Activated CD4-positive, alpha-beta T cell treated with anti-CD3 and anti-CD28 coated beads for 36 hours (primary cell): ENCODE data around the gene GAMT. TPM values are rescaled to one million over a fixed set of nuclear protein-coding genes. Genes with fewer than 3 reads are reported as not detected.
A peak's percentile ranks its signal among the peaks of the same experiment; 100 is the strongest.
"Not testable (repeated sequence)": the region's sequence is repeated elsewhere in the genome, so short reads cannot be mapped to it uniquely, and the experiment has no call there.

Experiments
- ATAC-seq: fragments of 200-7000 bp; cut with Tn5 transposase; one replicate; pipeline ENCODE4 v1.10.0; 2021; ENCODE audit warnings: mild to moderate bottlenecking, moderate library complexity
- CTCF ChIA-PET: fragments of 350-600 bp; sonication (Branson Sonifier 250); formaldehyde crosslinking; loops from one replicate; lab custom pipeline; 2021; ENCODE audit warnings: antibody characterized with exemption; lab: Charles Lee
- POLR2A ChIA-PET: fragments of 350-600 bp; sonication (Branson Sonifier 250); formaldehyde crosslinking; loops from one replicate; lab custom pipeline; 2021; ENCODE audit warnings: antibody characterized with exemption, inconsistent platforms; lab: Charles Lee
- DNase-seq: peaks from one replicate; pipeline ENCODE4 v3.0.0-alpha.2; 2020
- H3K27ac Mint-ChIP-seq: one replicate; pipeline ENCODE4 v1.8.0; 2021; ENCODE audit warnings: mixed read lengths
- H3K27me3 Mint-ChIP-seq: one replicate; pipeline ENCODE4 v1.8.0; 2021; ENCODE audit warnings: mixed read lengths
- H3K36me3 Mint-ChIP-seq: one replicate; pipeline ENCODE4 v1.8.0; 2021; ENCODE audit warnings: low read depth, mixed read lengths
- H3K4me1 Mint-ChIP-seq: one replicate; pipeline ENCODE4 v1.8.0; 2021; ENCODE audit warnings: mixed read lengths
- H3K4me3 Mint-ChIP-seq: one replicate; pipeline ENCODE4 v1.8.0; 2021; ENCODE audit warnings: mild to moderate bottlenecking, moderate library complexity, mixed read lengths
- H3K9me3 Mint-ChIP-seq: one replicate; pipeline ENCODE4 v1.8.0; 2021; ENCODE audit warnings: low read depth, mixed read lengths
- intact Hi-C, 2 experiments: fragments of 100-400 bp; cut with DNase I in 1 of 2; cut with micrococcal nuclease in 1 of 2; formaldehyde crosslinking; loops; one replicate each; pipeline versions ENCODE4 v1.14.2 to v1.15.1; 2022 to 2024; cut with DNase I, micrococcal nuclease
- total RNA-seq, 2 experiments: library from RNA; stranded (reverse); gene quantifications; one replicate each; pipeline ENCODE4 v1.2.3, GENCODE V29; 2021

The GAMT gene
- total RNA-seq, 2 experiments from 2014 or later: 30.4 to 31.5 TPM

GRCh38 chr19:1424192-1424955 is 23.0 kb upstream of the GAMT start:
- DNase-seq (no peak), ATAC-seq (no peak)
- CTCF ChIA-PET: interaction anchor here (0.5 kb wide), 1 partner anchor 12 kb away, joined by 3 read pairs; no protein-coding TSS in a partner anchor
- Mint-ChIP-seq H3K27me3 (no peaks in the 10 kb centered on the region), H3K4me1 (no peaks in the 10 kb centered on the region), H3K9me3 (no peaks in the 10 kb centered on the region), H3K4me3 (no peak overlapping the region), H3K27ac (no peak overlapping the region), H3K36me3 (peaks cover 31% of the 10 kb centered on the region)
- POLR2A ChIA-PET: no interaction called here
- intact Hi-C loops: no loop called here

- ChIA-PET POLR2A (no interaction called here), CTCF (no interaction called here)
- no peaks in the 10 kb centered on the region for H3K4me1 Mint-ChIP-seq
- DNase-seq: no peak
- peaks cover 37% of the 10 kb centered on the region for H3K36me3 Mint-ChIP-seq
- intact Hi-C loops: no loop called here
- H3K27me3 Mint-ChIP-seq: no peaks in the 10 kb centered on the region
- no peak for ATAC-seq
- H3K27ac Mint-ChIP-seq: no peak overlapping the region
- H3K4me3 Mint-ChIP-seq: no peak overlapping the region
- no peaks in the 10 kb centered on the region for H3K9me3 Mint-ChIP-seq
These were observed 22.3 kb upstream of the GAMT start for GRCh38 chr19:1423436-1424191.

GRCh38 chr19:1422943-1423342 is 21.6 kb upstream of the GAMT start:
- no peak for ATAC-seq
- Mint-ChIP-seq H3K9me3 (no peaks in the 10 kb centered on the region), H3K27ac (no peak overlapping the region), H3K4me3 (no peak overlapping the region), H3K4me1 (no peaks in the 10 kb centered on the region), H3K27me3 (no peaks in the 10 kb centered on the region), H3K36me3 (peaks cover 41% of the 10 kb centered on the region)
- no peak for DNase-seq
- intact Hi-C loops: no loop called here
- ChIA-PET CTCF (no interaction called here), POLR2A (no interaction called here)

- ChIA-PET CTCF (interaction anchor here (0.6 kb wide), 1 partner anchor 373 kb away, joined by 3 read pairs; no protein-coding TSS in a partner anchor), POLR2A (no interaction called here)
- no peak for ATAC-seq
- no peak overlapping the region for H3K4me3 Mint-ChIP-seq
- peaks cover 44% of the 10 kb centered on the region for H3K36me3 Mint-ChIP-seq
- no peak for DNase-seq
- intact Hi-C loops: no loop called here
- no peaks in the 10 kb centered on the region for H3K27me3 Mint-ChIP-seq
- peaks cover 4% of the 10 kb centered on the region for H3K4me1 Mint-ChIP-seq
- no peaks in the 10 kb centered on the region for H3K9me3 Mint-ChIP-seq
- H3K27ac Mint-ChIP-seq: no peak overlapping the region
These were observed 21.0 kb upstream of the GAMT start for GRCh38 chr19:1422360-1422759.

- ATAC-seq (no peak), DNase-seq (no peak)
- Mint-ChIP-seq H3K27me3 (no peaks in the 10 kb centered on the region), H3K27ac (no peak overlapping the region), H3K4me1 (peaks cover 6% of the 10 kb centered on the region), H3K9me3 (no peaks in the 10 kb centered on the region), H3K4me3 (no peak overlapping the region), H3K36me3 (peaks cover 46% of the 10 kb centered on the region)
- CTCF ChIA-PET: interaction anchor here (0.6 kb wide), 1 partner anchor 374 kb away, joined by 3 read pairs; no protein-coding TSS in a partner anchor
- intact Hi-C loops: no loop called here
- POLR2A ChIA-PET: no interaction called here
These were observed 20.6 kb upstream of the GAMT start for GRCh38 chr19:1421958-1422305.

- Mint-ChIP-seq H3K27ac (peak overlapping the region; percentile 19), H3K9me3 (no peaks in the 10 kb centered on the region), H3K4me1 (peaks cover 7% of the 10 kb centered on the region), H3K36me3 (peaks cover 46% of the 10 kb centered on the region), H3K27me3 (no peaks in the 10 kb centered on the region), H3K4me3 (no peak overlapping the region)
- ChIA-PET CTCF (interaction anchor here (0.6 to 0.7 kb wide), 2 partner anchors 16 to 374 kb away, joined by 3 to 4 read pairs; no protein-coding TSS in a partner anchor), POLR2A (no interaction called here)
- intact Hi-C loops: no loop called here
- ATAC-seq: no peak
- no peak for DNase-seq
These were observed 20.0 kb upstream of the GAMT start for GRCh38 chr19:1421218-1421957.

GRCh38 chr19:1420590-1420989 is 19.2 kb upstream of the GAMT start:
- no peaks in the 10 kb centered on the region for H3K27me3 Mint-ChIP-seq
- intact Hi-C loops: no loop called here
- DNase-seq (no peak), ATAC-seq (no peak)
- H3K36me3 Mint-ChIP-seq: peaks cover 47% of the 10 kb centered on the region
- H3K4me3 Mint-ChIP-seq: no peak overlapping the region
- no peak overlapping the region for H3K27ac Mint-ChIP-seq
- peaks cover 15% of the 10 kb centered on the region for H3K4me1 Mint-ChIP-seq
- H3K9me3 Mint-ChIP-seq: no peaks in the 10 kb centered on the region
- POLR2A ChIA-PET: interaction anchor here (0.5 kb wide), 1 partner anchor 20 kb away, joined by 3 read pairs; no protein-coding TSS in a partner anchor
- CTCF ChIA-PET: interaction anchor here (0.6 to 0.7 kb wide), 2 partner anchors 17 to 141 kb away, joined by 4 read pairs; no protein-coding TSS in a partner anchor

GRCh38 chr19:1420085-1420484 is 18.7 kb upstream of the GAMT start:
- intact Hi-C loops, H3K4me3 Mint-ChIP-seq, H3K9me3 Mint-ChIP-seq, H3K27me3 Mint-ChIP-seq, ATAC-seq, DNase-seq, H3K27ac Mint-ChIP-seq: not testable (repeated sequence)
- Mint-ChIP-seq H3K36me3 (peaks cover 46% of the 10 kb centered on the region), H3K4me1 (peaks cover 20% of the 10 kb centered on the region)
- CTCF ChIA-PET: interaction anchor here (0.6 kb wide), 1 partner anchor 141 kb away, joined by 4 read pairs; no protein-coding TSS in a partner anchor
- POLR2A ChIA-PET: interaction anchor here (0.5 kb wide), 1 partner anchor 20 kb away, joined by 3 read pairs; no protein-coding TSS in a partner anchor

- intact Hi-C loops: no loop called here
- peaks cover 43% of the 10 kb centered on the region for H3K36me3 Mint-ChIP-seq
These were observed 17.8 kb upstream of the GAMT start for GRCh38 chr19:1418951-1419738.

GRCh38 chr19:1418496-1418775 is 17.1 kb upstream of the GAMT start:
- no peak overlapping the region for H3K27ac Mint-ChIP-seq
- intact Hi-C loops: no loop called here
- ATAC-seq (no peak), DNase-seq (no peak)
- ChIA-PET CTCF (interaction anchor here (0.5 to 0.8 kb wide), 2 partner anchors 18 to 55 kb away, joined by 3 to 4 read pairs; no protein-coding TSS in a partner anchor), POLR2A (interaction anchor here (1.6 kb wide), 1 partner anchor 26 kb away, joined by 4 read pairs; no protein-coding TSS in a partner anchor)
- H3K36me3 Mint-ChIP-seq: peaks cover 38% of the 10 kb centered on the region
- no peak overlapping the region for H3K4me3 Mint-ChIP-seq
- H3K27me3 Mint-ChIP-seq: no peaks in the 10 kb centered on the region
- no peaks in the 10 kb centered on the region for H3K9me3 Mint-ChIP-seq
- H3K4me1 Mint-ChIP-seq: peaks cover 33% of the 10 kb centered on the region

More at GRCh38 chr19:1418951-1419738, 17.8 kb upstream of the GAMT start:
- no peak for DNase-seq
- H3K9me3 Mint-ChIP-seq: no peaks in the 10 kb centered on the region
- H3K27me3 Mint-ChIP-seq: no peaks in the 10 kb centered on the region
- no peak overlapping the region for H3K4me3 Mint-ChIP-seq
- ChIA-PET POLR2A (no interaction called here), CTCF (no interaction called here)
- ATAC-seq: no peak
- H3K4me1 Mint-ChIP-seq: peaks cover 28% of the 10 kb centered on the region
- H3K27ac Mint-ChIP-seq: no peak overlapping the region
